ENCODE data around the gene BSX.

The BSX gene

GRCh38 chr11:122976061-122976733 lies 5.4 kb downstream of the BSX start:
- no peaks in the 10 kb centered on the region for H3K9me2 ChIP-seq (replicated peaks; ENCODE audit: insufficient read depth, low read length)
- no peaks in the 10 kb centered on the region for H3K27me3 ChIP-seq (ENCODE audit: low read length)
- no peak overlapping the region for H3K4me2 ChIP-seq (ENCODE audit: low read depth, low read length, poor library complexity, severe bottlenecking)
- H3K79me2 ChIP-seq (ENCODE audit: insufficient read depth, low read length), result no peaks in the 10 kb centered on the region
- no peak overlapping the region for H2AFZ ChIP-seq (ENCODE audit: low read depth, low read length, severe bottlenecking)
- H3K4me3 ChIP-seq (ENCODE audit: insufficient read depth, low read length, poor library complexity, severe bottlenecking), result no peak overlapping the region
- no peak overlapping the region for H3K27ac ChIP-seq (ENCODE audit: low read depth, low read length)
- no peaks in the 10 kb centered on the region for H4K20me1 ChIP-seq (ENCODE audit: low read depth, low read length)
- no peaks in the 10 kb centered on the region for H3K36me3 ChIP-seq (ENCODE audit: low read length)
- TF ChIP-seq EZH2phosphoT487 (conservative IDR thresholded peaks at IDR 0.05; ENCODE audit: low read length) (no peak), CTCF (IDR thresholded peaks at IDR 0.05; ENCODE audit: insufficient read depth, low read length, poor library complexity, severe bottlenecking) (no peak)
- H3F3A ChIP-seq (ENCODE audit: insufficient read depth), result no peaks in the 10 kb centered on the region
- H3K9ac ChIP-seq (ENCODE audit: low read length), result no peak overlapping the region
- H3K9me3 ChIP-seq (ENCODE audit: insufficient read depth, low read length), result no peaks in the 10 kb centered on the region

GRCh38 chr11:122963961-122964360 lies 17.7 kb downstream of the BSX start:
- no peaks in the 10 kb centered on the region for H3K9me2 ChIP-seq (replicated peaks; ENCODE audit: insufficient read depth, low read length)
- H3K79me2 ChIP-seq (ENCODE audit: insufficient read depth, low read length), result no peaks in the 10 kb centered on the region
- no peak overlapping the region for H2AFZ ChIP-seq (ENCODE audit: low read depth, low read length, severe bottlenecking)
- TF ChIP-seq CTCF (IDR thresholded peaks at IDR 0.05; ENCODE audit: insufficient read depth, low read length, poor library complexity, severe bottlenecking), result no peak
- no peak for TF ChIP-seq EZH2phosphoT487 (conservative IDR thresholded peaks at IDR 0.05; ENCODE audit: low read length)
- no peak overlapping the region for H3K27ac ChIP-seq (ENCODE audit: low read depth, low read length)
- no peaks in the 10 kb centered on the region for H3K27me3 ChIP-seq (ENCODE audit: low read length)
- H3K9me3 ChIP-seq (ENCODE audit: insufficient read depth, low read length), result no peaks in the 10 kb centered on the region
- no peaks in the 10 kb centered on the region for H3K36me3 ChIP-seq (ENCODE audit: low read length)
- no peak overlapping the region for H3K4me2 ChIP-seq (ENCODE audit: low read depth, low read length, poor library complexity, severe bottlenecking)
- H3K4me3 ChIP-seq (ENCODE audit: insufficient read depth, low read length, poor library complexity, severe bottlenecking), result no peak overlapping the region
- H3F3A ChIP-seq (ENCODE audit: insufficient read depth), result no peaks in the 10 kb centered on the region
- H3K9ac ChIP-seq (ENCODE audit: low read length), result no peak overlapping the region
- H4K20me1 ChIP-seq (ENCODE audit: low read depth, low read length), result no peaks in the 10 kb centered on the region

GRCh38 chr11:122954455-122954854 lies 27.2 kb downstream of the BSX start:
- Histone ChIP-seq H2AFZ (ENCODE audit: low read depth, low read length, severe bottlenecking) (no peak overlapping the region), H3K4me2 (ENCODE audit: low read depth, low read length, poor library complexity, severe bottlenecking) (no peak overlapping the region)

More at GRCh38 chr11:122954455-122954854, 27.2 kb downstream of the BSX start:
- Histone ChIP-seq H3K9me2 (replicated peaks; ENCODE audit: insufficient read depth, low read length) (no peaks in the 10 kb centered on the region), H3K4me3 (ENCODE audit: insufficient read depth, low read length, poor library complexity, severe bottlenecking) (no peak overlapping the region), H3K9ac (ENCODE audit: low read length) (no peak overlapping the region), H3K36me3 (ENCODE audit: low read length) (no peaks in the 10 kb centered on the region), H3F3A (ENCODE audit: insufficient read depth) (no peaks in the 10 kb centered on the region), H3K27me3 (ENCODE audit: low read length) (no peaks in the 10 kb centered on the region), H4K20me1 (ENCODE audit: low read depth, low read length) (no peaks in the 10 kb centered on the region), H3K27ac (ENCODE audit: low read depth, low read length) (no peak overlapping the region), H3K79me2 (ENCODE audit: insufficient read depth, low read length) (no peaks in the 10 kb centered on the region), H3K9me3 (ENCODE audit: insufficient read depth, low read length) (no peaks in the 10 kb centered on the region)
- TF ChIP-seq CTCF (IDR thresholded peaks at IDR 0.05; ENCODE audit: insufficient read depth, low read length, poor library complexity, severe bottlenecking) (no peak), EZH2phosphoT487 (conservative IDR thresholded peaks at IDR 0.05; ENCODE audit: low read length) (no peak)
